G401.6 (cell line): ENCODE results near the gene ZPR1.
"Not testable (repeated sequence)": the region's sequence is repeated elsewhere in the genome, so short reads cannot be mapped to it uniquely, and the experiment has no call there.

ENCODE experiments used
- FAIRE-seq: peaks from 2 replicates; lab custom pipeline; 2012; peaks lifted over from hg19 to GRCh38; lab: Jason Lieb, UNC

ZPR1 gene

DNA sequence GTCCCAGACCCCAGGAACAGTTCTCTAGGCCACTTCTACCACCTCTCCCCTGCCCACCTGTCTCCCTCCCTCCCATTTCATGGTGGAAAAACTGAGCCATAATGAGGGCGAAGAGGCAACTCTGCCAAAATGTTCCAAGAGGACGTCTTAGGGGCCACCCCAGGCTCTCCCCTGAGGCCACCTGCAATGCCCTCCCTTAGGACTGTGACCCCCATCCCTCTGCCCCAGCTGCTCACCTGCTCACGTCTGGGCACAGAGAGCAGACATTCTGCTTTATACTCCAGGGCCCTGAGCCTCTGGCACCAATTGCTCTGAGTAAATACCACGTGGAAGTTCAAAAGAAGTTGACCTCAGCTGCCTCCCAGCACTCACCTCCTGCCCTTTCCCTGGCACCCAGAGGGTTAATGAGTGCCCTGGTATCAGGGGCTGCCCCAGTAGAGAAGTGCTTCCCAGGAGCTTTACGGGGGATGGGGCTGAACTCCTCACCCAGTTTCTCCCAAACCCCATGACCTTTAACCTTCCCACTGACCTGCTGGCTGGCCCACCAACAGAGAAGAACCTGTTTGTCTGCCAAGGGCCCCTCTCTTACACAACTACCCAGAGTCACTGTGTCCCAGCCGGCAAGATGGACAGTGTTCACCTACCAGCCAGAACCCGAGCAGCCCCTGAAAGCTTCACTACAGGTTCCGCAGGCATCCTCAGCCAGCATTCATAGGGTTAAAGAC, 4.5 kb upstream of the ZPR1 start:
- FAIRE-seq: no peak

DNA sequence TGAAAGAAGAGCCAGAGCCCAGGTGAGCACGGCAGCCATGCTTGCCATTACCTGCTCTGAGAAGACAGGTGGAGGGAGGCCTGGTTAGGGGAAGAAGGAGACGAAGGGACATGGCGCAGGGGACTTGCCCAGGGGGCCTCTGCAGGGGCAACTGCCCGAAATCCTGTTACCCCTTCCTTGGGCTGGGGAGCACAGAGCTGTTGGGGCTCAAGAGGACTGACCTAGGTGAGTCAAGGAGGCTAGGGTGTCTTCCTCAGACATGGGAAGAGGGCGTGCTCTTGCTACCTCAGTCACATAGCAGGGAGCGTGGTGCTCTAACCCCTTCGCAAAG, 4.0 kb upstream of the ZPR1 start, which contains the start of gene APOA5:
APOA5 (minus strand) TSS at position 67 of the 331 bp plus-strand sequence; CDS start at position 48, 19 bp downstream.
- FAIRE-seq: no peak

DNA sequence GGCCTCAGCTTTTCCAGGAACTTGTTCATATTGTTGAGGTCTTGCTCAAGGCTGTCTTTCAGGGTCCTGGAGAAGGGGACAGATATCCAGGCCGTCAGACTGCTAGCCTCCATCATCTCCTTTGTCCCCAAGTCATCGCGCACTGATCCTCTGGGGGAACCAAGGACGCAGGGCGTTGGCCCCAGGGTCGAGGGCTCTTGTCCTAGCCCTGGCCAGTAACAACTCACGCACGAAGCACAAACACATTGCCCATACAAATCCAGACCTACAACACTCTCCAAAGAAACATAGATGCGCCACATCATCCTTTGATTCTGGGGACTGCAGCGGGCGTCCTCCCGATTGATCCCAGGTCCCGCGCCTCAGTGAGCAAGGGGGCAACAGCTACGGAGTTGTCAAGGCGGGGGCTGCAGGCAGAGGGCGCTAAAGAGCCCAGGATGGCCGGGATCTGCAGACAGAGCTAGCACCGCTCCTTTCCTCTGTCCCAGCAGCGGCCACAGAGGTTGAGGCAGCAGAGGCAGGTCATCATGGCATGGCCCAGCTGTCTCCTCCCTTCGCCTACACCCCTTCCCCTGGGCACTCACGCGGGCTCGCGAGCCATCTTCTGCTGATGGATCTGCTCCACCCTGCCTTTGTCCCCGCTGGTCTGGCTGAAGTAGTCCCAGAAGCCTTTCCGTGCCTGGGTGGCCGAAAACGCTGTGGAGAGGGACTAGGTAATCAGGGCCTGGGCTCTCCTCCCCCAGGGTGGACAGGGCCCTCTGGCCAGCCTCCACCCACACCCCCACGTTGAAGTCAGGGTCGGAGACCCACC, 3.4 kb upstream of the ZPR1 start:
- no peak for FAIRE-seq

DNA sequence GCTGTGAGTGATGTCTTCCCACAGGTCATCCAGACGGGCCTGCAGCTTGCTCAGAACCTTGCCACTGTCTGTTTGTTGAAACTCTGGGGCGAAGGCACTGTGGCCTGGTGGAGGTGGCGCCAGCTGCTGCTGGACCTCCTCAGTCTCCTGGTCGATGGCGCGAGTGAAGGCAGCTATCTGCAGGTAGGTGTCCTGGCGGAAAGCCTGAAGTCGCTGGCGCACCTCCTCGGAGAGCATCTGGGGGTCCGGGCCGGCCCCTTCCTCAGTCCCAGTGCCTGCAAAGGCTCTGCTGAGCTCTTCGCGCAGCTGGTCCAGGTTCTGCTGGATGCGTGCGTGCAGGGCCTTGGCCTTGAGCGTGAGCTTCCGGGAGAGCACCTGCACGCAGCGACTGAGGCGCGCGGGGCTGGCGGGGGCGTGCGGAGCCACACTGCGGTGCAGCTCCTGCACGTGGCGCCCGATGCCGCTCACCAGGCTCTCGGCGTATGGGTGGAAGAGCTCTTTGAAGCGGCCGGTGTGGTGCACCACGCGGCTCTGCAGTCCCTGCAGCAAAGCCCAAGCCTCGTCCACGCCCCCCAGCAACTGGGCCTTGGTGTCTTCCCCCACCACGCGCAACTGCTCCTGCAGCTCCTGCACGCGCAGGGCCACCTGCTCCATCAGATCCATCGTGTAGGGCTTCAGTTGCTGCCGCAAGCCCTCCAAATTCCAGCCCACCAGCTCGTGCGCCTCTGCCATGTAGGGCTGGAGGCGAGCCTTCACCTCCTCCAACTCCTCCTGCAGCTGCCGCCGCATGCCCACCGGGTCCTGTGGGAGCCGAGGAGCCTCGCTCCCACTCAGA, 2.6 kb upstream of the ZPR1 start:
- no peak for FAIRE-seq

DNA sequence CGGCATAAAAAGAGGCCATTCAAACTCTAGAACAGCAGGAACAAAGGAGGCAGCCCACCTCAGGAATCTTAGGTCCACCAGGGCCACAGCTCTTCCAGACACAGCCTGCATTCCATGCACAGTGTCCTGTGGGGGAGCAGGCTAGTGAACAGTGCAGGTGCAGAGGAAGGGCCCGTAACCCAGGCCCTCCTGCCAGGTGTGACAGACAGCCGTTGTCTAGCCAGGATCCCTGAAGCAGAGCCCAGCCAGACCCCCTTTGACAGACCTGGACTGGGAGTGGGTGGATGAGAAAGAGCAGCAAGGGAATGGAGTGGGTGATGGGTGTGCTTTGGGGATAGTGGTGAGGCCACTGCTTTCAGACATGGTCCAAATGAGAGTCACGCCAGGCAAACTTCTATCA, 1.2 kb upstream of the ZPR1 start:
- no peak for FAIRE-seq

DNA sequence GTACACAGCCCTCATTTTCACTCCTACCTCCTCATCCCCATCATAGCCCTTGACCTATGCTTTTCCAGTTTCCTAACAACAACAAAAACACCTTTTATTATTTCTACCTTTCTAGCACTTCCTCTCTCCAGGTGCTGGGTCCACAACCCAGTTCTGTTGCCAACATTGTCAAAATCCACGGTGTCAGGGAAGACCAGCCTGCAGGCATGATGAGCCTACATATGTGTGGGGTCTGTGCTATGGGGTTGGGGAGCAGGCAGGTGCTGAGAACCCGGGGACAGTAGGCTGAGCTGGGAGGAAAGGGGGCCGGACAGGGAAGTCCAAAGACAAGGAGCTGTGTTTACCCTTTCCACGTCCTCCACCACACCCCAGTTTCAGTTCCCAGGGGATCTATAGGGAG, 711 bp upstream of the ZPR1 start:
- no peak for FAIRE-seq

DNA sequence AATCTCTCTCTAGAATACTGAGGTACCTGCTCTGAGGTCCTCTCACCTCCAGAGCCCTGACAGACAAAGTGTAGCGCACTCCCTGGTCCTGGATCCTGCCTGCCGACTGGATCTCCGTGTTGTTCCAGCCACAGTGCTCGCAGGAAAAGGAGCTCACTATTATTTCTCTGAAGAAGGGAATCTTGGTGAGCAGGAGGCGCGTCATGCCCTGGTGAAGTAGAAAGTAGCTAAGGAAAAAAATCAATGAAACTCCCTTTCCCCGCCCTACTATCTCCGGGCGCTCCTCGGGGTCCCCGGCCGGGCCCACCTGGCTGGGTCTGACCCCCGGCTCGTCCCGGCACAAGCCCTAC, 412 bp downstream of the ZPR1 start:
- no peak for FAIRE-seq

DNA sequence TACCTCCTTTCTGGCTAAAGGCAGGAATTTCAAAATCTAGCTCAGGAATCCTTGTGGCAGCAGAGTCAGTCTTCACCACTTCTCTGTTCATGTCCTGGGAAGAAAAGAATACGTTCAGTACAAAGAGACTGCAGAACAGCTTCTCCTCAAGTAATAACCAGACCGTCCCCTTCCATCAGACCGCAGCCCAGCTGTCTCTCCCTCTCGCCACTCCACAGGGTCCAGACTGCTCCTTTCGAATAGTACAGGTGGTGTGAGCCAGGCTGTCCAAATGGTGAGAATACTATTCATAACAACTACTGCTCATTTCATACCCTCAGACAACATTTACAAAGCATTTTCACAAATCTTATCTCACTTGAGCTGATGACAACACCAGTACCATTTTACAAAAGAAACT, 857 bp downstream of the ZPR1 start:
- no peak for FAIRE-seq

DNA sequence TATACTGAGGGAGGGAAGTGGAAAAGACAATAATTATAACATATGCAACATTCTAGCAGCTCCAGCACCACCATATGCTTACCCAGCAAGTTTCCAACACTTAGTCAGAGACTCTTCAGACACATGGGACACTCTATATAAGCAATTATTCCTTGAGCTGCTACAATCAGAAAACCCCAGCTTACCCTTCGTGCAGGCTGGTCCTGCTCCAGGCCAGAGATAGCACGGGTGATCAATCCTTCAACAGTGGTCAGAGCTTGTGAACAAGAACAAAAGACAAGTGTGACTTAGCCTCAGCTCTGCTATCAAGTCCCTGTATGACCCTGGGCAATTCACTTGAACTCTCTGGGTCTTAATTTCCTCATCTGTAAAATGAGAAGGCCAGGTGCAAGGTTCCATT, 1.5 kb downstream of the ZPR1 start:
- no peak for FAIRE-seq

DNA sequence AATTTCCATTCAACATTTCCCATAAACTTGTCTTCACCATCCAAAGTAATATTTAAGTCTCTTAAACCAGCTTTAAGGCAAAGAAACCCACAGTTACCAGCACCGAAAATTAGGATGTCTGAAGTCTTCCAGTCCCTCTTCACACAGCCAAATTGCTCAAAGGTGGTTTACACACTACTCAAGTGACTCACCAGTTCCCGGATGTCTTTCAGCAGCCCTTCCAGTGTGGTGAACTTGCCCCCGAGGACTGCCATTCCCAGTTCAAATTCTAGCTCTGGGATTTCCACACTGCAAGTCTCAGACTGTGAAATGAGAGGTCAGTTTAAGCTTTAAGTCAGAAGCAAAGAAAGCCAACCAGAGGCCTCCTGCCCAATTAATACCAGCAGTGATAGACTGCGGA, 5.1 kb downstream of the ZPR1 start:
- no peak for FAIRE-seq

DNA sequence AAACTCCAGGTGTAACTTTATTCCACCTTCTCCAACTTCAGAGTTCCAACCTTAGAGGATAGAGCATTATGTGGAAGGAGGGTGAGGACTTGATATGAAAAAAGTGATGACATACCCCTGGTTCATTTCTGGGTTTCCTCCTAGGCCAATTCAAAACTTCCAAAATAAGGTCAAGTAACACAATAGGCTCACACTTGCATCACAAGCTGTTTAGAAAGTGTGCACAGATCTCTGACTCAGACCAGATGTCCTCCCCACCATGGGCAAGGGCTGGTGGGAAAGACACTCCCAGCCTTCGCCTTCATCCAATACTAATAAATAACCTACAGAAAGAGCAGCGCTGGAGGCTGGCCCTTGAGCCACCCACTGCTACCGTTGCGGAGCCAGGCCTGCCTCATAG, 9.3 kb downstream of the ZPR1 start:
- FAIRE-seq: no peak

DNA sequence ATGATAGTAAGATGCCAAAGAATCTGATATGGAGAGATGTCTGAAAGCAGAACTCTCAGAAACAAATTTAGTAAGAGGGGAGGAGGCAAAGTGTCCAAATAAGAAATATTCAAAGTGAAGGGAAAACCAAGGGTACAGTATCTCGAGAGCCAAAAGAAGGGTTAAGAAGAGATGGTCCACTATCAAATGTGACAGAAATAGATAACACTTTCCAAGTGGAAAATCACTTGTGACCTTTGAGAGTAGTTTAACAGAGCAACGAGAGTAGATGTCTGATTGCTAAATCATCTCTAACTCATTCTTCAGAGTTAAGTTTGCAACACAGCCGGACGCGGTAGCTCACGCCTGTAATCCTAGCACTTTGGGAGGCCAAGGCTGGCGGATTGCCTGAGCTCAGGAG, 10.8 kb downstream of the ZPR1 start:
- no peak for FAIRE-seq

DNA sequence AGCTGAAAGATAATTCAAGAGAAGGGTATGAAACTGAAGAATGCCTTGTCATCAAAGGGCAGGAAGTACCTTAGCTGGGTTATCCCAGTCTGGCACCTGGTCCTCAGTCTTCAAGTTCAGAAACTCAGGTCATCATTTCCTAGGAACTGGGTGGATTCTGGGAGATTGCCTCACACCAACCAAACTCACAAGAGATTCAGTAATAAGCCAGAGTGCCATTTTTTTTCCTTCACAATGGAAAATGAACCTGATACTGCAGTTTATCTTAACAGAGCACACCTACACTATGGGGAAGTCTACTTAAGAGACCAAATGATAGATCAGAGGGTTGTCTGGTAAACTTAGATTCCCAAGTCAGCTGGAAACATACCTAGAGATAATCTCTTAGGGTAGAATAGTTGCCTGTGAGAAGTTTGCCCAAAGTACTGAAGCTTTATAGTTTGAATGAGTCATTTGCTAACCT, 11.3 kb downstream of the ZPR1 start:
- FAIRE-seq: no peak

DNA sequence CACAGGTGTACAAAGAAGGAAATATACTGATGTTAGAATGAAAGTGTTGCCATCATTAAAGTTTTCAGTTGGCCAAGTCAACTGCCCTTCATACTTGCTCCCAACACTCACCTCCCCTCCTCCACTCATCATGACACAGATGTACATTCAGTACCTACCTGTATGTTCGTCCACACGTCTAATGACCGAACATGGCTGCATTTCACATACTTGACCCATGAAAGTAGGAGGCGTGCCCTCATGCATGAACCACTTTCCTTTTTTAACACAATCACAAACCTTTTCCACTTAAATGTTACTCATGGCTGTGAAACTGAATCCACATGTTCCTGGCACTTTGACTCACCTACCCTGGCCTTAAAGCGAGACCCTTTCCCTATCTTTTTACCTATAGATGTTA, 11.8 kb downstream of the ZPR1 start:
- FAIRE-seq: no peak

DNA sequence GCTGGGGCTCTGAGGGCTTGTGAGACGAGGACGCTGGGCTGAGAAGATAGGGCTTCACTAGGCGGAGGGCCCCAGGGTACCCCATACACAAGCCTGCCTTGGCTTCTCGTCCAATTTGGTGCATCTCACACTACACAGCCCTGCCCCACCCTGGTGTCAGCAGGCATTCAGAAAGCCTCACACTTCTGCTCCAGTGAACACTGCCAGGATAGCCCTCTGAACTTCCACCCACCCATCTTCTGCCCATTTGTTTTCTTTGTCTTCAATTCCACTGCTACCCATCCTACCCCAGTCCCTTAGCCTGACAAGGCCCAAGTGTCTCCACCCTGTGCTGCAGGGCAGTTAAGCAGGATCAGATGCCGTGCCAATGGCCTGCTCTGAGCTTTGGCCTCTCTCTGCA, 13.2 kb downstream of the ZPR1 start:
- no peak for FAIRE-seq

DNA sequence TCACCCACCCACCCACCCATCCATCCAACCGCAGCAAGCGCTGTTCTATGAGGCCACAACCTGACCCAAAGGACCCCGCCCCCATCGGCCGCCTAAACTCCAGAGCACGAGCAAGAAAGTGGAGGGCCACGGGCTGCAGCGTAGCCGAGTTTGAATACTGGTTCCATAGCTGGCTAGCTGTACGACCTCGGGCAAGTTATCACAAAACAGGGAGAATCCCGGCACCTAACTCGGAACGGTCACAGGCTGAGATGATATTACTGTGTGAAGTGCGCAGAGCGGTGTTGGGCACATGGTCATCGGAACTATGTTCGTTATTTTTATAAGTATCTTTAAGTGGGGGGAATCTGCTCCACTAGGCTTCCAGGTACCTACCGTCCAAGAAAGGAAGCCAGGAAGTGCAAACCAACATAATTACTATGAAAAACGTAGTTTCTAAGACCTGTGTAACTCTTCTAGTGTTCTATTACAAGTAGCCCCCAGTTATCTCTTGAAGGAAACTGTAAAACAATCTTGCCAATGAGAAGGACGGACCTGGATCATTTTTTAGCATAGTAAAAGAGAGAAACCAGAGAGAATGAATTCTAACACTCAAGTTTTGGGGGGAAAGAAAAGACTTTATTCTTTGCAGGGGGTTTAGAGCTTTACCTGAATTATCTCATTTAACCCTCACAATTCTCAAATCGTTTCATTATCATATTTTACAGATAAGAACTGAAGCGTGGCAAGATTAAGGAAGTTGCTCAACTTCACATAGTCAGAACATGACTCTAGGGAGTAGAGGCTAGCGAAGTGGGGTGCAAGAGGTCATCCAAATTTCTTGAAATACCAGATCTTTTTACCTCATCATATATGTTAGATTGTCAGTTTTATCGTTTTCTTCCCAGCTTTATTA, 14.4 kb downstream of the ZPR1 start:
- no peak for FAIRE-seq

DNA sequence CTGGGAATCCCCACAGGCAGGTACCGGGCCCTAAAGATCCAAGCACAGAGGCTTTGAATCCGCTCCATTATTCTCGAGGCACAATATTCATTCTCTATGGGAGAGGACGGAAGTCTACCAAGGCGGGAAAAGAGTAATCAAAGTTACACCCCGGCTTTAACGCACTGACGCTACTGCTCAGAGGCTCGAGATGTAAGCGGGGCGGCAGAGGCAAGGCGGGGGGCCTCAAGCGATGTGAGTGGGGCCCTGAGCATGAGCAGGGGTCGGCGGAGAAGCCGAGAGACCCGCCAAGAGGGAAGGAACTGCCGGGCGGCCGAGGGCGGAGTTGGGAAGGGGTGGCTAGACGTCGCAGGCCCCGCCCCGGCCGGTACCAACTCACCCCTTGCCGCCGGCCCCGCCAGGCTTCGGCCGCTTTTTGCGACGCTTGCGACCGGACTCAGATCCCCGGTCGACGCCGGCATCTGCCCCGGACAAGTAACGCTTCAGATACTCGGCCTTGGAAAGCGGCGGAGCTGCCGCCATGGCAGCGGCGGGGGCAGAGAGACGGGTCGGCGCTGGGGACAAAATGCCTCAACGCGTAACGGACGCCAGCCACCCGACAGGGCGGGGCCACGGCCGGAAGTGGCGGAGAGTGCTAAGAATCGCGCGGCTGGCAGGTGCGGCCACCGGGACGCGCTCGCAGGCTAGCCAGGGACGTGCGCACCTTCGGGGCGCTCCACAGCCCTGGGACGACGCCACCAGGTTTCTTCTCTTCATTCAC, 15.2 kb downstream of the ZPR1 start, which contains the start of gene BUD13:
BUD13 (minus strand) TSS at position 545 of the 760 bp plus-strand sequence; CDS start at position 522, 23 bp downstream.
- no peak for FAIRE-seq

DNA sequence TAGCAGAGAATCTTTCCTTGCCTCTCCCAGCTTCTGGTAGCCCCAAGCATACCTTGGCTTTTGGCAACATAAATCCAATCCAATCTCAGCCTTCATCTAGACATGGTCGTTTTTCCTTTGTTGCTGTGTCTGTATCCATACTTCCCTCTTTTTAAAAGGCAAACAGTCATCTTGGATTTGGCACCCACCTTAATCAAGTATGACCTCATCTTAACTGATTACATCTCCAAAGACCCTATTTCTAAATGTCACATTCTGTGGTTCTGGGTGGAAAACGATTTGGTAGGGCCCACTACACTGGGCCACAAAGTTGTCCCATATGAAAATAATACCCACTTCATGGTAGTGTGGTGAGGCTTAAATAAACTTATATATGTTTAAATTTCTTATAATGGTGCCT, 15.9 kb downstream of the ZPR1 start:
- no peak for FAIRE-seq

DNA sequence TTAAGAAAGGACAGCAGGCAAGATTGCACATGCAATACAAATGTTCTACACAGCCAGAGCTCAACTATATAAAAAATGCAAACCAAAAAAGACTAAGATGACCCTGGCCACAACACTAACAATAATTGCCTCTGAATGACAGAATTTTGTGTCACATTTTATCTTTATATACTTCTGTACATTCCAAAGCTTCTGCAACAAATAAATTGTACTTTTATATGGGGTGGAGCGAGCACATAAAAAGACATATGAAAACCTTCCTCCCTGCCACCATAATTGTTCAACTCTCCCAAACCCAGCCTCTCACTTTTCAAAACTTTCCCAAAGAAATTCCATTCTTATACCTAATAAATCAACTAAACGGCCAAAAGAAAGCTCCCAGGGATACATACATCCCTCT, 25.7 kb downstream of the ZPR1 start:
- no peak for FAIRE-seq

DNA sequence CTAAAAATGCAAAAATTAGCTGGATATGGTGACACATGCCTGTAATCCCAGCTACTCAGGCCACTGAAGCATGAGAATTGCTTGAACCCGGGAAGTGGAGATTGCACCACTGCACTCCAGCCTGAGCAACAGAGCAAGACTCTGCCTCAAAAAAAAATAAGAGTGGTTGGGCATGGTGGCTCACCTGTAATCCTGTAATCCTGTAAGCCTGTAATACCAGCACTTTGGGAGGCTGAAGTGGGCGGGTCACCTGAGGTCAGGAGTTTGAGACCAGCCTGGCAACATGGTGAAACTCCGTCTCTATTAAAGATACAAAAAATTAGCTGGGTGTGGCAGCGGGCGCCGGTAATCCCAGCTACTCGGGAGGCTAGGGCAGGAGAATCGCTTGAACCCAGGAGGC, 31.8 kb downstream of the ZPR1 start:
- FAIRE-seq: not testable (repeated sequence)

DNA sequence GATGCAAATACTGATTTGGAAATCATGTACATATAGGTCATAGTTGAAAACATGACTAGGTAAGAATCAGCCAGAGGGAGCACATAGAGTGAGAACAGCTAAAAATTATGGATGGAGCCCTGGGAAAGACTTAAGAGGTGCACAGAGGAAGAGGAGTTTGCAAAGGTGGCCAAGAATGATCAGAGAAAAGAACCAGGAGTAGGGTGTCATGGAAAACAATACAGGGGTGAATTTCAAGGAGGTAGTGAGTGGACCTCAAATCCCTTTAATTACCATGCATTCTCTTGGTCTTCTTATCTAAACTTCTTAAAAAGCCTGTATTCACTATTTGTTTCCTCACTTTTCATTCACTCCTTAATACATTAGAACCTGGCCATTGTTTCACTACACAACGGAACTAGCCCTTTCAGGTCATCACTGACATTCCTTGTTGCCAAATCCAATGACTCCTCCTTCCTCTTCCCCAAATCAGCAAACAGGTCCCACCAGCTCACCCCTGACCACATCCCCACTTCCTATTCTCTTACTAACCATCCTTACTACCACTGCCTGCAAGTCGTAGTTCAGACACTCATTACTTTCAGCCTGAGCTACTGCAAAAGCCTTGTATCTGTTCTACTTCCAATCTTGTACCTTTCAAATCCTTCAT, 37.6 kb downstream of the ZPR1 start:
- FAIRE-seq: no peak
